Upper lobe of left lung (tissue), 4 donors: ENCODE data around the gene PAX9.

Experiments used
- CTCF ChIP-seq, 6 experiments: fragments of 450-650 bp in 4 of 6; fragments of 200-600 bp in 2 of 6; sonication (generic) in 2 of 6; IDR thresholded peaks; one replicate each; pipeline ENCODE4 v1.5.1; 2016 to 2019; ENCODE audit warnings: antibody characterized with exemption in 6 of 6
- EP300 ChIP-seq, 4 donors: sonication (generic); formaldehyde crosslinking; IDR thresholded peaks; one replicate each; pipeline ENCODE4 v1.5.1; 2017; ENCODE audit warnings: antibody characterized with exemption in 4 of 4, control low read depth in 2 of 4
- POLR2A ChIP-seq, 4 donors: fragments of 450-650 bp; IDR thresholded peaks; one replicate each; pipeline ENCODE4 v1.5.1; 2016 to 2017; ENCODE audit warnings: antibody characterized with exemption in 4 of 4, mild to moderate bottlenecking in 2 of 4
- POLR2AphosphoS5 ChIP-seq, 2 donors: sonication (generic); formaldehyde crosslinking; IDR thresholded peaks; one replicate each; pipeline ENCODE4 v1.5.1; 2017; ENCODE audit warnings: antibody characterized with exemption in 2 of 2

GRCh38 chr14:36660736-36661505, 739 bp upstream of the PAX9 start:
- TF ChIP-seq CTCF (IDR thresholded peaks at IDR 0.05) (no peak), POLR2A (IDR thresholded peaks at IDR 0.05) (no peak), POLR2AphosphoS5 (IDR thresholded peaks at IDR 0.05) (no peak), EP300 (IDR thresholded peaks at IDR 0.05) (no peak)
